ENCODE data around the gene F12.

Gene F12

GRCh38 chr5:177410575-177410974 is 1.2 kb upstream of the F12 start:
- no peak for DNase-seq

DNA sequence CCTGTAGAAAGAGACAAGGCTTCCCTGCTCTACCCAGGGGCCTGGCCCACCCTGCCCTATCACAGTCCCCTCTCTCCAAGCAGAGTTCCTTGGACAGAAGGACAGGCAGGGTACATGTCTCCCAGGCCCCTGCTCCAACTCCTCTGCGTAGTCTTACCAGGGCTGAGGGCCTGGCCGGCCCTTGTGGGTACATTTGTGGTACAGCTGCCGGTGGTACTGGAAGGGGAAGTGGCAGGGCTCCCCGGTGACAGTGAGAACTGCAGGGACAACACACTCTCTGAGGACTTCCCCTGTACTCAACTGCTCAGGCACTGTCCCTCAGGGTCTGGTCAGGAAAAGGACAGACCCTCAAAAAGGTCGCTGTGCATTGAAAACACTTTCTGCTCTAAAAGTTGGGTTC is 3.6 kb downstream of the F12 start:
- no peak for DNase-seq

- DNase-seq, result no peak
Observed at GRCh38 chr5:177405312-177405711, 4.1 kb downstream of the F12 start.

- DNase-seq, result no peak
Observed at GRCh38 chr5:177404641-177405179, 4.7 kb downstream of the F12 start.

- peak; percentile 83 for DNase-seq
Observed at GRCh38 chr5:177403792-177404640, 5.3 kb downstream of the F12 start.

DNA sequence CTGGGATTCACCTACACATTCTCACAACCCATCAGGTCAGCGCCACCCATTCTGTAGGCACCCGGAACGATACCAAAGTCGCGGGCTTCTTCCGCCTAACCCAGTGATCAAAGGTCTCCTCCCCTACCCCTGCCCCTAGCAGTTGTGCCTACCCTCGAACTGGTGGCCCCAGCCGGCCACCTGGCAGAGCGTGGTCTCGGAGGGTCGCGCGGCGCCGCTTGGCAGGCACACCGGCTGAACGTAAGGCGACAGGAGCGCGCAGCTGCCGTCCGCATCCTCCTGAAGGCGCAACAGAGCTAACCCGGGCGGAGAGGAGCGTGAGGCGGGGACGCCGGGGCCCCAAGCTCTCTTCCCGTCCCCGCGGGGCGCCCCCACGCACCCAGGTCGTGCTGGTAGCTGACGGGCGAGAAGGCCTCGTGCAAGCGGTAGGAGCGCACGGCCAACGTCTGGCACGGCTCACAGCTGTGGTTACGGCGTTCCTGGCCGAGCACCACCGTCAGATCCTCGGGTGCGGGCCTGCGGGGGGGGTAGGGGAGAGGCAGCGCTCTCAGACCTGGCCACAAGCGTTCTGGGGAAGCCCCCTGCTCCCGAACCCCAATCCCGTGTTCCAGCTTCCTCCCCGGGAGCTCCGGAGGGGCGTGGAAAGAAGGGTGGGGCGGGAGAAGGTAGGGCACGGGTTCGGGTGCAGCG is 6.1 kb downstream of the F12 start:
- DNase-seq, result no peak

DNA sequence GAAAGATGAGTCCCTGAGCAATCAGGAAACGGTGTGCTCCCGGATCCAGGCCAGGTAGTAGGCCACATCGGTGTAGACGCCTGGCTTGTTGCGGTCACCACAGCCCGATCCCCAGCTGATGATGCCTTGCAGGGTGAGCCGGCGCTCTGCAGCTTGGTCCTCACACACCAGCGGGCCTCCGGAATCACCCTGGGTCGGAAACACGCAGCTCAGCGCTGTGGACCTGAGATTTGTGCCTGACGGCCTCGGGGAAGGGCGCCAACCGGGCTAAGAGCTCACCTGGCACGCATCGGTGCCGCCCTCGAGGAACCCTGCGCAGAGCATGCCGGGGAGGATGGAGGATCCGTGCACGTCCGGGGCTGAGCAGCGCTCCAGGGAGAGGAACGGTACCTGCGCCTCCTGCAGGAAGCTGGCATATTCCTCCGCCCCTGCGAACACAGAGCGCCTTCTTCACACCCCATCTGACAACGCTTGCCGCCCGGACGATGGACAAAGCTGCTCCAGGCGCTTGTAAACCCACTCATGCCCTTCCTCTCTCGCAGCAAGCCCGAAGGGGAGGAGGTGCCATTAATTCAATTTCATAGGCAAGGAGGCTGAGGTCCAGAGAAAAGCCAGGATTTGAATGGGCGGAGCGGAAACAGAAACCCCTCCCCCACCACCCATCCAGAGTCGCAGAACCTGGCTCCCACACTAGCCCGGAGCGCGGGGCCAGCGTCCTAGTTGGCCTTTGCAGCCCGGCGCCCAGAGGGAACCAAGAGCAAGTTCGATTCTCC is 6.9 kb downstream of the F12 start:
- peak; percentile 92 for DNase-seq

- DNase-seq, result no peak
Observed at GRCh38 chr5:177399997-177400868, 9.1 kb downstream of the F12 start, which contains the start of gene PFN3. PFN3 (minus strand) TSS chr5:177400661; CDS start chr5:177400576, 85 bp downstream.

- DNase-seq, result no peak
Observed at GRCh38 chr5:177397875-177398390, 11.4 kb downstream of the F12 start.

- DNase-seq, result no peak
Observed at GRCh38 chr5:177396807-177397206, 12.6 kb downstream of the F12 start.

DNA sequence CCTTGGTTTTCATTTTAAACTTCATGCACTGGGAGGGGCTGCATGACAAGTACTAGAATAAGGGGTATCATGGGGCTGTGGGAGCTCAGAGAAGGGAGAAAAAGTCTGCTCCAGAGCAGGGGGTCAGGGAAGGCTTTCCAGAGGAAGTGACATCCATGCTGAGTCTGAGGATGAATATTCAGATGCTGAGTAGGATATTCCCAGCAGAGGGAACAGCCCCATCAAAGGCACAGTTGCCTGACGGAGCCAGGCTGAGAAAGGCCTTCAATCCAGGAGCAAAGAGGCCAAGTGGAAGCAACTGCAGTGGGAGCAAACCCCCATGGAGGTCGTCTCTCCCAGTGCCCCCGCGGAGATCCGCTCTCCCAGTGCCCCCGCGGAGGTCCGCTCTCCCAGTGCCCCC is 13.3 kb downstream of the F12 start:
- no peak for DNase-seq

DNA sequence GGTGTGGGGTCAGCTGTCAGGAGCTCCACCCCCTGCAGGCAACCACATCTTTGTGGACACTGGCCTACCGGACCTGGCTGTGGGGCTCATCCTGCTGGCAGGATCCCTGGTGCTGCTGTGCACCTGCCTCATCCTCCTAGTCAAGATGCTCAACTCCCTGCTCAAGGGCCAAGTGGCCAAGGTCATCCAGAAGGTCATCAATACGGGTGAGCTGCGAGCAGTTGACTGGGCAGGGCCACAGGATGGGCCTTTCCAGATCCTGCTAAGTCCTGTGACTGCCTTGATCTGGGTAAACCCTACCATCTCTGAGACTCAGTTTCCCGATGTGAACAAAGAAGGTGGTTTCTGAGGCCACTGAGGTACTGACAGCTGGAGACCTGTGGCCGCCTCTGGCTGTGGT is 15.4 kb downstream of the F12 start:
- DNase-seq, result no peak

- DNase-seq, result no peak
Observed at GRCh38 chr5:177393206-177393765, 16.1 kb downstream of the F12 start.

DNA sequence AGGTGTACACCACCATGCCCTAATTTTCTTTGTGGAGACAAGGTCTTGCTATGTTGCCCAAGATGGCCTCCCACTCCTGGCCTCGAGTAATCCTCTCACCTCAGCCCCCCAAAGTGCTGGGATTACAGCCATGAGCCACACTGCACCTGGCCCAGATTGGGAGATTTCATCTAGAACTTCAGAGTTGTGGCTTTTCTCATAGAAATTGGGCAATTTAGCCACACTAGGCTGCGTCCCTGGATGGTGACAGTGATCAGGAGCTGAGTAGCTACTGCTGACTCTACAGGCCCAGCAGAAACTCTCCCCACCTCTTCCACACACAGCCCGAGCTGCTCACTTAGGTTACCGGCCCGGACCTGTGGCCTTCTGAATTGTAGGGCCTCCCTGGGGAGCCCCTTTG is 16.6 kb downstream of the F12 start:
- no peak for DNase-seq

DNA sequence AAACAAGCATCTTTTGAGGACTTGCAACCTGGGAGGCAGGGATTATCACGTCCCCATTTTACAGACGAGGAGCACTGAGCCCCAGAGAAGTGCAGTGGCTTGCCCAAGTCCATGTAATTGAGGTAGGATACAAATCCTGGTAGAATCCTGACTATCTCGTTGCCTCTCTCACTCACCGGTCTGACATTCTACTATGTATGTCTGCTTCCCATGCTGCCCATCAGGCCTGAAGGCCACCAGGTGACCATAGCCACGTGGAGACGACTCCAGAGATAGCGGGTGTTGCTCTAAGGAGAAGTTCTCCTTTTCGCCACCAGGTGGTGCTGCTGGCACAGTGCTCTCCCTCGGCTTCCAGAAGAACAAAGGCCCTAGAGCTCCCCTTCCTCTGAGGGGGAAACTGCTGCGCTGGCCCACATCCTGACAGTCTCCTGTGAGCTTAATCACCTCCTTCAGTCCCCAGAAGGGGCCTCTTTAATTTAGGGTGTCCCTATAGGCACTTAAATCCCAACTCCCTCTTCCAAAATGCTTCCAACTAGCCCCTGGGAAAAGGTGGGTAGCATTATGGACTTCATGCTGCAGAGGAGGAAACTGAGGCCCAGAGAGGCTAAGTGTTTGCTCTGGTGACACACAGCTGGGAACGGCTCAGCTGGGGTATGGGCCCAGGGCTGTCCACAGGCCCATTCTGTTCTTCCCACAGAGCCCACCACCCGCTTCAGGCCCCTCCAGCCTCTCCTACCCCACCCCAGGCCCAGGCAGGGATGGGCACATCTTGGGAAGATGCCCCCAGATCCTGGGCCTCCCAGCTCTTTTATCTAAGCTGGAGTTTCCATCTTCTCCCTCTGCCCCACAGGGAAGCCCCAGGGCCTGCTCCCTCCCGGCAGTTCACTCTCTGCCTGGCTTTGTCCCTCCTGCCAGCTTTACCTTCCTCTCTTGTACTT is 18.7 kb downstream of the F12 start:
- peak; percentile 92 for DNase-seq

DNA sequence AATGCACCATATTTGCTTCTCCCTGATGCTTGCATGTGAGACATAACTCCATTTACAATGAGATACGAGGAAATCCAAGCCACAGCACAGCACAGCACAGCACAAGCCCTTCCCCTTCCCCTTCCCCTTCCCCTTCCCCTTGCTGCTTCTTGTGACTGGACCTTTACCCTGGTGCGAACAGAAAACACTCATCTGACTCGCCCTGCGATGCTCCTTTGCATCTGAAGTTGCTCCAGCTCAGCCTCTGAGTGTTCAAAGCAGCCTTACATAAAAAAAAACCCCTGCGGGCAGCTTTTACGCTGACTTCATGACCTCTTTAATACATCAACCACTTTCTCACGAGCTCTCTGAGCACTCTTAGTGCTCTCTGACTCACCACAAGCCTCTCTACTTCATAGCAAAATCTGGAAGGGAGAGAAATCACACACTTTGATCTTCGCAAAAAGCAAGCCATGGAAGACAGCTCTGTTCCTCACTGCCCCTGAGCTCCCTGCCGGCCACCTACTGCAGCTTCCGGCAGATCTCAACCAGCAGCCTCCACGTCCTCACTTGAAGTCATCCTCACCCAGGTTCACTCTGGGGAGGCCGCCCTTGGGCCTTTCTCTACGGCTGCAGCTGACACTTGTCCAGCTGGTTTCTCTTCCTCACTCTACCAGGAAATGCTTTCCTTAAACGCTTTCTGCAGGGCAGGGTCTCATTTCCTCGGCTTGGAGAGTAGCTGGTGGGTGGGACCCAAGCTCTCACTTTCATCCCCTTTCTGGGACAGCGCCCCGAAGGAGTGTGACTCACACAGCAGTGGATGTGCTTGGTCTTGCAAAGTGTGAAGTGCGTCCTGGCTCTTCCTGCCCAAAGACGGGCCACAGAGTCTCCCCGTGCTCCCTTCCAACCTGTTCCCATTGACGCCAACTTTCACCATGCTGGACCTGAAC is 19.9 kb downstream of the F12 start:
- DNase-seq, result peak; percentile 93

DNA sequence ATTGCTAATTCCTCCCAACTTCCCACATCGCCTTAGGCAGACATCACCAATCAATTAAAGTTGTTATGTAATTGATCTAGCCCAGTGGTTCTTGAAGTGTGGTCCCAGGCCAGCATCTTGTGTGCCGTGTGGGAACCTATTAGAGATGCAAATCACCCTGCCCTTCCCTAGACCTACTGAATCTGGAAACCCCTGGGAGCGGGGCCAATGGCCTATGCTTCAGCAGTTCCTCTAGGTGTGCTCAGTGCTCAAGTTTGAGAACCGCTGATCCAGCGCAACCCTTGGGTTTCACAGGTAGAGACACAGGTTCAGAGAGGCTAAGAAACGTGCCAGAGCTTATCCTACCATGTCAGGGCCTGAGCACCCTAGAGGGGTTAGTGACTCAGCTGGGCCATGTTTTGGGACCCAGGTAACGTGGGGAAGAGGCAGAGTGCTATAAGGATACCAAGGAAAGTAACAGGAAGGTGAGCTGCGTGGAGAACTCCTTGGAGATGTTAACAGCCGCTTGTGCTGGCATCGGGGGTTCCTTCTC is 20.8 kb downstream of the F12 start:
- no peak for DNase-seq

DNA sequence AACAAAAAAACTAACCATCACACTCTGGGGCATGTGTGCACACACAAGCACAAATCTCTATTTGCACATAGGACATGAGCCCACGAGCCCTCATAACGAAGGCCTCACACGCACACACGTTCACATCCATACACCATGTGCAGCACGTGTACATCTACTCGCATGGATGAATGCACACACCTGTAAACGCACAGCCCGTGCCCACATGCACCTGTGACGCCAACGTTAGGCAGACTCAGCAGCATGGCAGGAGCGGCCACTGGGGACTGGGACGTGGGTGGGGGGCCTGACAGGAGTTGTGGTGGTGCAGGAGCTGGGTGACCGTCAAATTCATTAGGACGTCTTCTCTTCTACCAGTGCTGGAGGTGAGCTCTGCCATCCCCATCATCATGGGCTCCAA is 22.0 kb downstream of the F12 start:
- no peak for DNase-seq

GRCh38 chr5:177386542-177386941 is 22.8 kb downstream of the F12 start:
- DNase-seq, result no peak

Measured in islet precursor cell (in vitro differentiated cells).